ENCODE measurements around the gene LONP2.

- TF ChIP-seq, protein P1, sequence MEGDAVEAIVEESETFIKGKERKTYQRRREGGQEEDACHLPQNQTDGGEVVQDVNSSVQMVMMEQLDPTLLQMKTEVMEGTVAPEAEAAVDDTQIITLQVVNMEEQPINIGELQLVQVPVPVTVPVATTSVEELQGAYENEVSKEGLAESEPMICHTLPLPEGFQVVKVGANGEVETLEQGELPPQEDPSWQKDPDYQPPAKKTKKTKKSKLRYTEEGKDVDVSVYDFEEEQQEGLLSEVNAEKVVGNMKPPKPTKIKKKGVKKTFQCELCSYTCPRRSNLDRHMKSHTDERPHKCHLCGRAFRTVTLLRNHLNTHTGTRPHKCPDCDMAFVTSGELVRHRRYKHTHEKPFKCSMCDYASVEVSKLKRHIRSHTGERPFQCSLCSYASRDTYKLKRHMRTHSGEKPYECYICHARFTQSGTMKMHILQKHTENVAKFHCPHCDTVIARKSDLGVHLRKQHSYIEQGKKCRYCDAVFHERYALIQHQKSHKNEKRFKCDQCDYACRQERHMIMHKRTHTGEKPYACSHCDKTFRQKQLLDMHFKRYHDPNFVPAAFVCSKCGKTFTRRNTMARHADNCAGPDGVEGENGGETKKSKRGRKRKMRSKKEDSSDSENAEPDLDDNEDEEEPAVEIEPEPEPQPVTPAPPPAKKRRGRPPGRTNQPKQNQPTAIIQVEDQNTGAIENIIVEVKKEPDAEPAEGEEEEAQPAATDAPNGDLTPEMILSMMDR (IDR thresholded peaks at IDR 0.05; ENCODE audit: low read length): no peak
- TF ChIP-seq EZH2 (IDR thresholded peaks at IDR 0.05; ENCODE audit: borderline replicate concordance, low read length): no peak
Observed at GRCh38 chr16:48371393-48371780, 127.3 kb downstream of the LONP2 start.
